ENCODE results near the gene E2F6. TPM values are rescaled to one million over a fixed set of nuclear protein-coding genes. Genes with fewer than 3 reads are reported as not detected.

E2F6 gene
- total RNA-seq, 1 experiment from 2014 or later: 25.6 TPM

DNA sequence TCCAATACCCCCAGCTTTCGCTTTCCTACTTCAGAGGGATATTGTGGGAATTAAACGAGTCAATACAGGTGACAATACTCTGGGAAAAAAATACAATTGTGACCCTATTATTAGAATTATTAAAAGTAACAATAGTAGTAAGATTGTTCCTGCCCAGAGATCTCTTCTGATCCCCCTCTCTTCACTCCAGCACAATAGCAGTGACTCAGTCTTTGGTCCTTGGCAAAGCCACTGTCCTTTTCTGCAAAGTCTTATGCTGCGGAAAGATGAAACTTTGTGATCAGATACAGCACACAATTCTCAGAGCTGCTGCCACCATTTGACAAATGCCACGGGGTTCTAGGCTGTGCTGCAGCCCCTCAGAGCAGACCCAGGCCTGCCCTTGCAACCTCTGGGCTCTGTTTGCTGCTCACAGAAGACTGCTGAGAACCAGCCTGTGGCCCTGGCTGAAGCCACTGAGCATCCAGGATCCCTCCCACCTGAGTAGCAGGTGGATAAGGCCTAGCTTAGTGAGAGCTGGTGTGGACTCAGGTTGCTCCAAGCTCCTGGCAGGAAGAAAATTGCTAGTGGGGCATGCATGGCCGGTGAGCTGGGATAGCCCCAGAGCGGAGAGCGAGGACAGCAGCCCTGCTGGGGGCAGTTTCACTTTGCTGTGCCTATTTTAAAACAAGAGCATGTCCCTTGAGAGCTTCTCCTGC is 61.4 kb downstream of the E2F6 start:
- peaks cover 7% of the 10 kb centered on the region for H3K27me3 Mint-ChIP-seq (ENCODE audit: unreplicated experiment)
- no peak overlapping the region for H3K27ac Mint-ChIP-seq (ENCODE audit: unreplicated experiment)
- intact Hi-C loops (cut with micrococcal nuclease; ENCODE audit: unreplicated experiment): no loop called here
- no peaks in the 10 kb centered on the region for H3K36me3 Mint-ChIP-seq (ENCODE audit: insufficient read depth, unreplicated experiment)
- DNase-seq: no peak
- no TSS peak for BruUV-seq (replicated peaks)
- peaks cover 21% of the 10 kb centered on the region for H3K4me1 Mint-ChIP-seq (ENCODE audit: low read depth, unreplicated experiment)
- TF ChIP-seq, protein P1, sequence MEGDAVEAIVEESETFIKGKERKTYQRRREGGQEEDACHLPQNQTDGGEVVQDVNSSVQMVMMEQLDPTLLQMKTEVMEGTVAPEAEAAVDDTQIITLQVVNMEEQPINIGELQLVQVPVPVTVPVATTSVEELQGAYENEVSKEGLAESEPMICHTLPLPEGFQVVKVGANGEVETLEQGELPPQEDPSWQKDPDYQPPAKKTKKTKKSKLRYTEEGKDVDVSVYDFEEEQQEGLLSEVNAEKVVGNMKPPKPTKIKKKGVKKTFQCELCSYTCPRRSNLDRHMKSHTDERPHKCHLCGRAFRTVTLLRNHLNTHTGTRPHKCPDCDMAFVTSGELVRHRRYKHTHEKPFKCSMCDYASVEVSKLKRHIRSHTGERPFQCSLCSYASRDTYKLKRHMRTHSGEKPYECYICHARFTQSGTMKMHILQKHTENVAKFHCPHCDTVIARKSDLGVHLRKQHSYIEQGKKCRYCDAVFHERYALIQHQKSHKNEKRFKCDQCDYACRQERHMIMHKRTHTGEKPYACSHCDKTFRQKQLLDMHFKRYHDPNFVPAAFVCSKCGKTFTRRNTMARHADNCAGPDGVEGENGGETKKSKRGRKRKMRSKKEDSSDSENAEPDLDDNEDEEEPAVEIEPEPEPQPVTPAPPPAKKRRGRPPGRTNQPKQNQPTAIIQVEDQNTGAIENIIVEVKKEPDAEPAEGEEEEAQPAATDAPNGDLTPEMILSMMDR (IDR thresholded peaks at IDR 0.05; ENCODE audit: unreplicated experiment): no peak
- H3K9me3 Mint-ChIP-seq (ENCODE audit: low read depth, unreplicated experiment): no peaks in the 10 kb centered on the region
- no peak overlapping the region for H3K4me3 Mint-ChIP-seq (ENCODE audit: low read depth, unreplicated experiment)
- CTCF ChIA-PET: interaction anchor here (0.9 kb wide), 1 partner anchor 15 kb away, joined by 3 read pairs; no protein-coding TSS in a partner anchor

DNA sequence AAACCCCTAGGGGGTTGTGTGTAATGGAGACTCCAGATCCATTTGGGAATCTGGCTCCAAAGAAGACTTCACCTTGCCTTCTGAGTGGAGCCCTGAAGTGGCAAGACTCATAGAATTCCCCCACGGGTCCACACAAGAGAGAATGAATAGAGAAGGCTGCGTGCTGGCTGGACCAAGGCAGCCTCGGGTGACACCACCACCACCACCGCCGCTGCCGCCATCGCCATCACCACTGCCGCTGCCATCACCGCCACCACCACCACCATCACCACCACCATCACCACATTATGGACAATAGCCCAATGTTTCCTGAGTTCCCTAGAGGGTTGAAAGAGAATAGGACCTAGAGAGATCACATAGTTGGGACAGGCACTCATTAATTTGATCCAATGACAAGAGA is 63.5 kb downstream of the E2F6 start:
- no peak overlapping the region for H3K4me3 Mint-ChIP-seq (ENCODE audit: low read depth, unreplicated experiment)
- intact Hi-C loops (cut with micrococcal nuclease; ENCODE audit: unreplicated experiment): no loop called here
- CTCF ChIA-PET: interaction anchor here (0.9 kb wide), 1 partner anchor 10 kb away, joined by 3 read pairs; no protein-coding TSS in a partner anchor
- no TSS peak for BruUV-seq (replicated peaks)
- peaks cover 28% of the 10 kb centered on the region for H3K27me3 Mint-ChIP-seq (ENCODE audit: unreplicated experiment)
- TF ChIP-seq, protein P1 (IDR thresholded peaks at IDR 0.05; ENCODE audit: unreplicated experiment): no peak
- no peaks in the 10 kb centered on the region for H3K9me3 Mint-ChIP-seq (ENCODE audit: low read depth, unreplicated experiment)
- DNase-seq: no peak
- no peaks in the 10 kb centered on the region for H3K36me3 Mint-ChIP-seq (ENCODE audit: insufficient read depth, unreplicated experiment)
- peaks cover 34% of the 10 kb centered on the region for H3K4me1 Mint-ChIP-seq (ENCODE audit: low read depth, unreplicated experiment)
- H3K27ac Mint-ChIP-seq (ENCODE audit: unreplicated experiment): no peak overlapping the region

- intact Hi-C loops (cut with micrococcal nuclease; ENCODE audit: unreplicated experiment): no loop called here
- CTCF ChIA-PET: no interaction called here
- Mint-ChIP-seq H3K4me1 (ENCODE audit: low read depth, unreplicated experiment) (peaks cover 24% of the 10 kb centered on the region), H3K36me3 (ENCODE audit: insufficient read depth, unreplicated experiment) (no peaks in the 10 kb centered on the region), H3K27me3 (ENCODE audit: unreplicated experiment) (peaks cover 38% of the 10 kb centered on the region), H3K4me3 (ENCODE audit: low read depth, unreplicated experiment) (no peak overlapping the region), H3K9me3 (ENCODE audit: low read depth, unreplicated experiment) (no peaks in the 10 kb centered on the region), H3K27ac (ENCODE audit: unreplicated experiment) (no peak overlapping the region)
- TF ChIP-seq, protein P1 (IDR thresholded peaks at IDR 0.05; ENCODE audit: unreplicated experiment): no peak
- no TSS peak for BruUV-seq (replicated peaks)
- no peak for DNase-seq
Observed at GRCh38 chr2:11399438-11399762, 66.6 kb downstream of the E2F6 start.

GRCh38 chr2:11398750-11399437 is 67.1 kb downstream of the E2F6 start:
- H3K4me3 Mint-ChIP-seq (ENCODE audit: low read depth, unreplicated experiment): no peak overlapping the region
- CTCF ChIA-PET: no interaction called here
- H3K4me1 Mint-ChIP-seq (ENCODE audit: low read depth, unreplicated experiment): peaks cover 24% of the 10 kb centered on the region
- no TSS peak for BruUV-seq (replicated peaks)
- H3K9me3 Mint-ChIP-seq (ENCODE audit: low read depth, unreplicated experiment): no peaks in the 10 kb centered on the region
- no peaks in the 10 kb centered on the region for H3K36me3 Mint-ChIP-seq (ENCODE audit: insufficient read depth, unreplicated experiment)
- TF ChIP-seq, protein P1 (IDR thresholded peaks at IDR 0.05; ENCODE audit: unreplicated experiment): no peak
- no peak overlapping the region for H3K27ac Mint-ChIP-seq (ENCODE audit: unreplicated experiment)
- intact Hi-C loops (cut with micrococcal nuclease; ENCODE audit: unreplicated experiment): no loop called here
- no peak for DNase-seq
- peaks cover 38% of the 10 kb centered on the region for H3K27me3 Mint-ChIP-seq (ENCODE audit: unreplicated experiment)

Measured in Calu3 (cell line).